Measurements from ENCODE around the gene PRODH2. TPM values are rescaled to one million over a fixed set of nuclear protein-coding genes. Genes with fewer than 3 reads are reported as not detected.
A peak's percentile ranks its signal among the peaks of the same experiment; 100 is the strongest.

PRODH2 gene
- not detected for polyA plus RNA-seq

GRCh38 chr19:35812220-35813042 lies at the start of gene PRODH2:
PRODH2 (minus strand) TSS chr19:35812845; CDS start chr19:35812805, 40 bp downstream.
- Mint-ChIP-seq H3K27ac (no peak within 1 kb of the TSS), H3K4me1 (no peaks in the 10 kb centered on the region), H3K36me3 (no peaks in the 10 kb centered on the region), H3K27me3 (ENCODE audit: low read depth in 3 of 3) (peaks cover 3 to 7% (median 4%) of the 10 kb centered on the region in 3 donors), H3K4me3 (no peak within 1 kb of the TSS), H3K9me3 (peaks cover 0 to 3% (median 0%) of the 10 kb centered on the region in 6 donors)
- DNase-seq, result no peak

- Mint-ChIP-seq H3K36me3 (peaks cover 0 to 4% (median 0%) of the 10 kb centered on the region in 3 donors), H3K9me3 (no peaks in the 10 kb centered on the region), H3K4me3 (no peak overlapping the region), H3K27me3 (ENCODE audit: low read depth in 3 of 3) (peaks cover 14 to 37% (median 19%) of the 10 kb centered on the region in 3 donors), H3K4me1 (peaks cover 8 to 9% of the 10 kb centered on the region in 2 donors), H3K27ac (no peak overlapping the region)
- no peak for DNase-seq
These were observed 49.1 kb upstream of the PRODH2 start for GRCh38 chr19:35861640-35862160.

GRCh38 chr19:35860818-35861639 lies 48.4 kb upstream of the PRODH2 start:
- H3K9me3 Mint-ChIP-seq, result no peaks in the 10 kb centered on the region
- H3K27ac Mint-ChIP-seq, result no peak overlapping the region
- DNase-seq, result no peak
- H3K4me3 Mint-ChIP-seq, result no peak overlapping the region
- H3K4me1 Mint-ChIP-seq, result peaks cover 8 to 9% of the 10 kb centered on the region in 2 donors
- peaks cover 14 to 33% (median 19%) of the 10 kb centered on the region in 3 donors for H3K27me3 Mint-ChIP-seq (ENCODE audit: low read depth in 3 of 3)
- peaks cover 0 to 4% (median 0%) of the 10 kb centered on the region in 3 donors for H3K36me3 Mint-ChIP-seq

GRCh38 chr19:35860436-35860817 lies 47.8 kb upstream of the PRODH2 start:
- Mint-ChIP-seq H3K9me3 (no peaks in the 10 kb centered on the region), H3K27me3 (ENCODE audit: low read depth in 3 of 3) (peaks cover 14 to 34% (median 22%) of the 10 kb centered on the region in 3 donors), H3K4me3 (no peak overlapping the region), H3K36me3 (peaks cover 0 to 4% (median 0%) of the 10 kb centered on the region in 3 donors), H3K4me1 (peaks cover 8 to 9% of the 10 kb centered on the region in 2 donors), H3K27ac (no peak overlapping the region)
- no peak for DNase-seq

GRCh38 chr19:35859414-35859813 lies 46.8 kb upstream of the PRODH2 start:
- no peak overlapping the region for H3K4me3 Mint-ChIP-seq
- peaks cover 17 to 30% (median 23%) of the 10 kb centered on the region in 3 donors for H3K27me3 Mint-ChIP-seq (ENCODE audit: low read depth in 3 of 3)
- H3K36me3 Mint-ChIP-seq, result peaks cover 0 to 4% (median 0%) of the 10 kb centered on the region in 3 donors
- no peak for DNase-seq
- peaks cover 8 to 9% of the 10 kb centered on the region in 2 donors for H3K4me1 Mint-ChIP-seq
- H3K27ac Mint-ChIP-seq, result no peak overlapping the region
- peaks cover 0 to 1% (median 0%) of the 10 kb centered on the region in 6 donors for H3K9me3 Mint-ChIP-seq

GRCh38 chr19:35858311-35858710 lies 45.7 kb upstream of the PRODH2 start:
- H3K27ac Mint-ChIP-seq, result no peak overlapping the region
- DNase-seq, result no peak
- H3K9me3 Mint-ChIP-seq, result peaks cover 0 to 1% (median 0%) of the 10 kb centered on the region in 6 donors
- peaks cover 0 to 4% (median 0%) of the 10 kb centered on the region in 3 donors for H3K36me3 Mint-ChIP-seq
- H3K4me1 Mint-ChIP-seq, result peaks cover 8 to 9% of the 10 kb centered on the region in 2 donors
- no peak overlapping the region for H3K4me3 Mint-ChIP-seq
- H3K27me3 Mint-ChIP-seq (ENCODE audit: low read depth in 3 of 3), result peaks cover 17 to 24% (median 24%) of the 10 kb centered on the region in 3 donors

- peaks cover 0 to 1% (median 0%) of the 10 kb centered on the region in 6 donors for H3K9me3 Mint-ChIP-seq
- peaks cover 0 to 4% (median 0%) of the 10 kb centered on the region in 3 donors for H3K36me3 Mint-ChIP-seq
- peaks cover 17 to 29% (median 24%) of the 10 kb centered on the region in 3 donors for H3K27me3 Mint-ChIP-seq (ENCODE audit: low read depth in 3 of 3)
- peak in 1 of 3 donors; percentile 5 for DNase-seq
- peak within 1 kb of the TSS; percentile 67 to 82 (median 81) for H3K4me3 Mint-ChIP-seq
- peaks cover 8 to 9% of the 10 kb centered on the region in 2 donors for H3K4me1 Mint-ChIP-seq
- no peak within 1 kb of the TSS for H3K27ac Mint-ChIP-seq
These were observed 44.0 kb upstream of the PRODH2 start, which contains the start of gene KIRREL2 for GRCh38 chr19:35856546-35857149. KIRREL2 (plus strand) TSS chr19:35856911; CDS start chr19:35857120, 209 bp downstream.

- Mint-ChIP-seq H3K36me3 (no peaks in the 10 kb centered on the region), H3K9me3 (peaks cover 0 to 1% (median 0%) of the 10 kb centered on the region in 6 donors), H3K4me3 (no peak overlapping the region), H3K27me3 (ENCODE audit: low read depth in 3 of 3) (peaks cover 12 to 27% (median 19%) of the 10 kb centered on the region in 3 donors), H3K4me1 (peaks cover 8 to 9% of the 10 kb centered on the region in 2 donors), H3K27ac (no peak overlapping the region)
- DNase-seq, result no peak
These were observed 40.6 kb upstream of the PRODH2 start for GRCh38 chr19:35853038-35853756.

GRCh38 chr19:35852029-35852780 lies 39.6 kb upstream of the PRODH2 start, which contains the start of gene NPHS1:
NPHS1 (minus strand) TSS chr19:35852504; CDS start chr19:35851837, 667 bp downstream.
- H3K9me3 Mint-ChIP-seq, result peaks cover 0 to 1% (median 0%) of the 10 kb centered on the region in 6 donors

GRCh38 chr19:35851213-35852028 lies 38.8 kb upstream of the PRODH2 start:
- Mint-ChIP-seq H3K4me3 (no peak overlapping the region), H3K36me3 (no peaks in the 10 kb centered on the region), H3K9me3 (peaks cover 0 to 1% (median 0%) of the 10 kb centered on the region in 6 donors), H3K27me3 (ENCODE audit: low read depth in 3 of 3) (peaks cover 16 to 27% (median 22%) of the 10 kb centered on the region in 3 donors), H3K27ac (peak overlapping the region in 1 of 6 donors; percentile 40), H3K4me1 (peaks cover under 1 to 4% of the 10 kb centered on the region in 2 donors)
- DNase-seq, result no peak

More at GRCh38 chr19:35852029-35852780, 39.6 kb upstream of the PRODH2 start, which contains the start of gene NPHS1:
- Mint-ChIP-seq H3K4me1 (peaks cover 4 to 5% of the 10 kb centered on the region in 2 donors), H3K36me3 (no peaks in the 10 kb centered on the region), H3K27me3 (ENCODE audit: low read depth in 3 of 3) (peaks cover 12 to 27% (median 15%) of the 10 kb centered on the region in 3 donors), H3K4me3 (no peak within 1 kb of the TSS), H3K27ac (peak within 1 kb of the TSS in 1 of 6 donors; percentile 40)
- DNase-seq, result no peak

GRCh38 chr19:35848919-35849505 lies 36.4 kb upstream of the PRODH2 start:
- Mint-ChIP-seq H3K27me3 (ENCODE audit: low read depth in 3 of 3) (peaks cover 22 to 29% (median 25%) of the 10 kb centered on the region in 3 donors), H3K4me1 (peaks cover 15 to 22% of the 10 kb centered on the region in 2 donors), H3K27ac (no peak overlapping the region), H3K36me3 (peaks cover 0 to 4% (median 4%) of the 10 kb centered on the region in 3 donors), H3K4me3 (no peak overlapping the region), H3K9me3 (peaks cover 0 to 4% (median 0%) of the 10 kb centered on the region in 6 donors)
- no peak for DNase-seq
